Psoas muscle (tissue), 8 donors: ENCODE data around the gene RSPH10B. TPM values are rescaled to one million over a fixed set of nuclear protein-coding genes. Genes with fewer than 3 reads are reported as not detected.
"Not testable (repeated sequence)": the region's sequence is repeated elsewhere in the genome, so short reads cannot be mapped to it uniquely, and the experiment has no call there.

ENCODE experiments used
- ATAC-seq, 4 donors: fragments of 200-7000 bp; cut with Tn5 transposase; one replicate each; pipeline ENCODE4 v1.9.1; 2020; ENCODE audit warnings: moderate library complexity in 3 of 4, mild to moderate bottlenecking in 2 of 4
- DNase-seq, 2 donors: peaks; one replicate each; pipeline ENCODE4 v3.0.0-alpha.2; 2020
- H3K27ac ChIP-seq: fragments of 200-600 bp; one replicate; pipeline ENCODE4 v1.8.0; 2022
- H3K27me3 ChIP-seq, 3 donors: fragments of 200-600 bp in 1 of 3; one replicate each; pipeline versions ENCODE4 v1.6.1 to v1.8.0; 2013 to 2022; ENCODE audit warnings: low read length in 2 of 3, mild to moderate bottlenecking in 2 of 3, moderate library complexity in 1 of 3; ENCODE audit not compliant: insufficient read depth in 3 of 3
- H3K36me3 ChIP-seq, 2 donors: fragments of 200-600 bp in 1 of 2; one replicate each; pipeline versions ENCODE4 v1.6.1 to v1.8.0; 2013 to 2022; ENCODE audit warnings: low read depth in 1 of 2, mild to moderate bottlenecking in 1 of 2, moderate library complexity in 1 of 2; ENCODE audit not compliant: insufficient read depth in 1 of 2
- H3K4me1 ChIP-seq: fragments of 200-600 bp; one replicate; pipeline ENCODE4 v1.8.0; 2022
- H3K4me3 ChIP-seq: fragments of 200-600 bp; one replicate; pipeline ENCODE4 v1.8.0; 2022; ENCODE audit warnings: mild to moderate bottlenecking
- H3K9me3 ChIP-seq: fragments of 200-600 bp; one replicate; pipeline ENCODE4 v1.8.0; 2022
- CTCF ChIP-seq: fragments of 200-600 bp; IDR thresholded peaks from one replicate; pipeline ENCODE4 v1.8.0; 2022; ENCODE audit warnings: antibody characterized with exemption
- WGBS, 3 donors: extraction: QIAGEN DNeasy Blood & Tissue Kit; methylation state at CpG; one replicate each; pipeline versions ENCODE4 v1.1.6 to v1.1.7; 2013; 5-methylcytosine and 5-hydroxymethylcytosine counted together
- intact Hi-C, 2 donors: fragments of 100-400 bp; cut with DNase I; formaldehyde crosslinking; loops; one replicate each; pipeline versions ENCODE4 v1.11.0 to v1.14.2; 2022
- long read RNA-seq, 2 donors: library from polyadenylated mRNA; unstranded; transcript quantifications; one replicate each; pipeline ENCODE4 v2.0.0, GENCODE V29; 2021
- polyA plus RNA-seq, 3 donors: library from polyadenylated mRNA; stranded (reverse); fragments of 200-250 nt; gene quantifications; one replicate each; pipeline ENCODE4 v1.2.3, GENCODE V29; 2013
- total RNA-seq, 4 donors: library from RNA; stranded (reverse); fragmentation: NEBNext Ultra II Directional in 2 of 4; extraction: Animal tissue kit (Norgen Biotek cat#: 25700) in 2 of 4; gene quantifications; one replicate each; pipeline versions ENCODE4 v1.2.1 to v1.2.4, GENCODE V29; 2021 to 2023
- donor health status: healthy with polysubstance abuse.
- donor health status: DM: no; HTN: no; CAD: no; lungs with moderate emphysema.
- donor health status: Bipolar disorder and iron deficiency.
- donor health status: healthy.
- donor health status: DM: yes; HTN: yes; CAD: no.
- donor health status: DM: no; HTN: no; CAD: no.
- donor health status: DM: no; HTN: no; CAD: no.
- donor health status: DM: yes; HTN: yes; CAD: no.

RSPH10B gene
- under 1 TPM in 2 of 4 donors, not detected in 2; 0.39 to 0.58 TPM for total RNA-seq
- under 1 TPM; 0.06 to 0.60 (median 0.25) TPM for polyA plus RNA-seq
- long read RNA-seq, donor 1 = 0 reads
- long read RNA-seq, donor 2 = 0 reads

GRCh38 chr7:5970347-5970911, at the start of gene RSPH10B:
Gene RSPH10B (minus strand): TSS chr7:5970689. CDS start chr7:5967116, 3,573 bp downstream.
- H3K4me1 ChIP-seq, intact Hi-C loops, H3K27ac ChIP-seq, H3K4me3 ChIP-seq, H3K36me3 ChIP-seq, DNase-seq, H3K27me3 ChIP-seq, H3K9me3 ChIP-seq: not testable (repeated sequence)
- peak in 3 of 4 donors; percentile 45 to 51 (median 49) for ATAC-seq
- WGBS, 3 donors = 9 to 54% (median 13%) methylated on average over 6 to 22 of the region's 43 CpGs

- peak overlapping the region; percentile 91 for H3K27ac ChIP-seq
- WGBS, 3 donors = 34 to 71% (median 37%) methylated on average over 8 of the region's 8 CpGs
- TF ChIP-seq CTCF = no peak
- DNase-seq = peak in 1 of 2 donors; percentile 26
- no peak overlapping the region for H3K4me3 ChIP-seq
- H3K36me3 ChIP-seq = peaks cover 7 to 78% of the 10 kb centered on the region in 2 donors
- H3K4me1 ChIP-seq = peaks cover 57% of the 10 kb centered on the region
- peak in 2 of 4 donors; percentile 87 to 89 for ATAC-seq
- no peaks in the 10 kb centered on the region for H3K27me3 ChIP-seq
- intact Hi-C loops = loop anchor here in 1 of 2 donors (10.0 kb wide), 1 partner anchor 418 kb away; no protein-coding TSS in a partner anchor
- no peaks in the 10 kb centered on the region for H3K9me3 ChIP-seq
These were observed 46.1 kb upstream of the RSPH10B start for GRCh38 chr7:6016653-6016966.

- intact Hi-C loops = loop anchor here in 1 of 2 donors (10.0 kb wide), 1 partner anchor 419 kb away; no protein-coding TSS in a partner anchor
- TF ChIP-seq CTCF = no peak
- ATAC-seq (peak; percentile 67 to 84 (median 79)), DNase-seq (peak; percentile 86 to 95)
- Histone ChIP-seq H3K4me3 (peak overlapping the region; percentile 32), H3K9me3 (no peaks in the 10 kb centered on the region), H3K27me3 (no peaks in the 10 kb centered on the region), H3K27ac (peak overlapping the region; percentile 91), H3K36me3 (peaks cover 7 to 73% of the 10 kb centered on the region in 2 donors), H3K4me1 (peaks cover 62% of the 10 kb centered on the region)
- 27 to 57% (median 33%) methylated on average over 8 of the region's 8 CpGs for WGBS, 3 donors
These were observed 45.6 kb upstream of the RSPH10B start for GRCh38 chr7:6015917-6016652.

GRCh38 chr7:6012355-6013104, 42.0 kb upstream of the RSPH10B start:
- H3K36me3 ChIP-seq = peaks cover 0 to 37% of the 10 kb centered on the region in 2 donors
- peak in 1 of 4 donors; percentile 3 for ATAC-seq
- intact Hi-C loops = loop anchor here in 1 of 2 donors (10.0 kb wide), 1 partner anchor 422 kb away; no protein-coding TSS in a partner anchor

More at GRCh38 chr7:6012355-6013104, 42.0 kb upstream of the RSPH10B start:
- Histone ChIP-seq H3K4me3 (peak overlapping the region; percentile 89), H3K27ac (peak overlapping the region; percentile 91), H3K4me1 (peaks cover 81% of the 10 kb centered on the region), H3K27me3 (no peaks in the 10 kb centered on the region), H3K9me3 (no peaks in the 10 kb centered on the region)
- 37 to 69% (median 43%) methylated on average over 14 of the region's 14 CpGs for WGBS, 3 donors
- DNase-seq = no peak
- no peak for TF ChIP-seq CTCF
